ENCODE results near the gene CNTN4.

- TF ChIP-seq POLR2AphosphoS5 (IDR thresholded peaks at IDR 0.05) (no peak), CTCF (IDR thresholded peaks at IDR 0.05) (no peak)
Observed at GRCh38 chr3:2686816-2687502, 588.3 kb downstream of the CNTN4 start.

Data from gastroesophageal sphincter (tissue), 3 donors.